HFF-Myc (cell line): Measurements from ENCODE around the gene SIK1.
"Not testable (repeated sequence)": the region's sequence is repeated elsewhere in the genome, so short reads cannot be mapped to it uniquely, and the experiment has no call there.

Experiments used
- DNase-seq: peaks from one replicate; pipeline ENCODE4 v3.0.0-alpha.2; 2011; ENCODE audit warnings: low read depth; ENCODE audit errors: extremely low read depth
- H3K4me3 ChIP-seq: replicated peaks from 2 replicates; pipeline ENCODE4 v1.5.1; 2011; ENCODE audit warnings: low read depth, mild to moderate bottlenecking, control low read depth, low read length
- CTCF ChIP-seq: IDR thresholded peaks from 2 replicates; pipeline ENCODE4 v1.5.1; 2012; ENCODE audit warnings: mild to moderate bottlenecking, low read depth, low read length, control low read depth; ENCODE audit errors: missing control alignments

The SIK1 gene

DNA sequence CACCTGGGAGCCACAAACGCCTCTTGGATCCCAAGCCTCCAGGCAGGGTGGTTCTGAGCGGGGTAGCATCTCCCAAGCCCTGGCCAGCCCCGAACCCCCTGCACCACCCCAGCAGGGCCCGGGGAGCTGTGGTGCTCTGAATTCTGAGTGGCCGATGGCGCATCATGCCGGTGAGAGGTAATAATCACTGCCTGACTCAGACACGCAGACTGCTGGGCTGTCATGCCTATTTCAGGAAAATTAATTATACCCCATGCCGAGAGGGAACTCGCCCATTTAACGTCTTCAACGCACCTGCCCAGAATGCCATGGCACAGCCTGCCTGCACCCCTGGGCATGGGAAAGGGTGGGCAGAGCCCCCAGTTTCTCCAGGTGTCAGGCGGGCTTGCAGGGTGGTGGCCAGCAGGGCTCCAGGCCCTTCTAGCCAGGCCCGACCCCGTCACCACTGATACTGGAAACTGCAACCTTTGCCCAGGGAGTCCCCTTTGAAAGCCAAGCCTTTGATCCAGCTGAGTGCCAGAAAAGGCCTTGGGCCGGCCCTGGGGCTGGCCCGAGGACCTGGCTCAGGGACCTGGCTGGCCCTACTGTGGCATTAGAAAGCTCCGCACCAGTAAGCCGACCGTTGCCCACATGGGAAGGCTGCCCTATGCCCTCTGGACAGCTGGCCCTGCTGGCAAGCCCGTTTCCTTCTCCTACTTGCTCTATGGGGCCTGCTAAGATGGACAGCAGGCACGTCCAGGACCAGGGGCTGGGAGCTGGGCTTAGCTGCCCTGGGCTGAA is 23.1 kb downstream of the SIK1 start:
- H3K4me3 ChIP-seq, DNase-seq: not testable (repeated sequence)

GRCh38 chr21:43401125-43401524 is 25.8 kb downstream of the SIK1 start:
- H3K4me3 ChIP-seq, DNase-seq: not testable (repeated sequence)

DNA sequence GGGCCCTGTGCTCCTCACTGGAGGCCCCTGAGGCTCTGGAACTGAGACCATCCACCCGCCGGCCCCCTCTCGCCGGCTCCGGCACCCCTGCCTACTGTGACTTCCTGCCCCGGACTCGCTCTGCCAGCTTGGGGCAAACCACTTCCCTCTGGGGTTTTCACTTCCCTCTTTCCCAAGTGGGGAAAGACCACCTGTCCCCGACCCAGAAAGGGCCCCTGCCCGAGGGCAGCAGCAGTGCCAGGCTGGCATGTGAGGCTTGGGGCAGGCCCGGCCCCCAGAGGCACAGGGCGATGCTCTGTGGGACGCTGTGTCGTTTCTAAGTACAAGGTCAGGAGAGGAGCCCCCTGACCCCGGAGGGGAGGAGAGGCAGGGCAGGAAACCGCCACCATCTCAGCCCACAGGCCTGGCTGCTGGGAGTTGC is 27.3 kb downstream of the SIK1 start:
- DNase-seq, H3K4me3 ChIP-seq: not testable (repeated sequence)

DNA sequence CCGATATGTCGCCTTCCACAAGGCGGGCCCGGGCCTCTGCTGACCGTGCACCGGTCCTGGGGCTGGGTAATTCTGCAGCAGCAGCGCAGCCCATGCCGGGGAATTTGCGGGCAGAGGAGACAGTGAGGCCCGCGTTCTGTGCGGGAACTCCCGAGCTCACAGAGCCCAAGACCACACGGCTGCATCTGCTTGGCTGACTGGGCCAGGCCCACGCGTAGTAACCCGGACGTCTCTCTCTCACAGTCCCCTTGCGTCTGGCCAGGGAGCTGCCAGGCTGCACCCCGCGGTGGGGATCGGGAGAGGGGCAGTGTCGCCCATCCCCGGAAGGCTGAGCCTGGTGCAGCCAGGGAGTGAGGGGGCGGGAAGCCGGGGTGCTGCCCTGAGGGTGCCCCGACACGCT is 27.8 kb downstream of the SIK1 start:
- not testable (repeated sequence) for H3K4me3 ChIP-seq, DNase-seq

DNA sequence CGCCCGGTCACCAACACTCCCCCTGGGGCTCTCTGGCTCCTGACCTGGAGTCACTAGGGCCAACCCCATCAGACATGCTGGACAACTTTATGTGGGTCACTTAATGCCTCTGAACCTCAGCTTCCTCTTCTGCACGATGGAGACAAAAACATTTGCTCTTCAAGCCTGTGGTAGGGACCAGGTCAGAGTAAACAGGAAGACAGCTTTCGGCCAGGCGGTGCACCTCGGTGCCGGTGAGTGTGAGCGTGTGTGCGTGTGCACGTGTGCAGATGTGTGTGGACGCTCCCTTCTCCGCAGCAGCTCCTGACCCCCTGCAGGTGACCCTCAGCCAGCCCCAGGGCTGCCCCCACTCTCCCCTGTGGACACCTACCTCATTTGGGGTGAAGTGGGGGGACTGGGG is 28.4 kb downstream of the SIK1 start:
- DNase-seq, H3K4me3 ChIP-seq: not testable (repeated sequence)

GRCh38 chr21:43398000-43398399 is 28.9 kb downstream of the SIK1 start:
- H3K4me3 ChIP-seq, DNase-seq: not testable (repeated sequence)

- H3K4me3 ChIP-seq, DNase-seq: not testable (repeated sequence)
These were observed 29.5 kb downstream of the SIK1 start for GRCh38 chr21:43397439-43397808.

DNA sequence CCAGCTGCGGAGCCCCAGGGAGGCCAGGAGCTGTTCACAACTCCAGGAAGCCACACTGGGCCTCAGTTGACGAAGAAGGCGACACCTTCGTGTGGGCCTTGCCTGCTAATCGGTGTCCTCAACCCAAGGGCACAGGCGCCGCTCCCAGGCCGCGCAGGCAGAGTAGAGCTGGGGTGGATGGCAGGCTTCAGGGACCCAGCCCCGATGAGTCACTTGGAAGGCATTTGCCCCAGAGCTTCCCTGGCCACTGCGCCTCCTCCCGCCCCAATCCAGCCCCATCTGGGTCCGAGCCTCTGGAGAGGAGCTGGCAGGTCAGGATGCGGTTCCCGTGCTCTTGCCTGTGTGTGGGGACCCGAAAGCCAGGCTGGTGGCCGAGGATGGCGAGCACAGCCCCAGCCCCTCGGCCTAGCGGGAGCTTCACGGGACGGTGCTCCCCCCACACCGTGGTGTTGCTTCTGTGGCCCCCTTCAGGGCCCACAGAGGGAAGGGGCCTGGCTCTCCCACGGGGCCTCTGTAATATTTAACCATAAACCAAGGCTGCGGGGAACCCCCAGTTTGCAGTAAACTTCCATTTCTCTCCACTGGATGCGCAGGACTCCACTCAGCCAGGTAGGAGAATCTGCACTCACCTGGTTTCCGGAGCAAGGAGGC is 30.0 kb downstream of the SIK1 start:
- H3K4me3 ChIP-seq, DNase-seq: not testable (repeated sequence)

DNA sequence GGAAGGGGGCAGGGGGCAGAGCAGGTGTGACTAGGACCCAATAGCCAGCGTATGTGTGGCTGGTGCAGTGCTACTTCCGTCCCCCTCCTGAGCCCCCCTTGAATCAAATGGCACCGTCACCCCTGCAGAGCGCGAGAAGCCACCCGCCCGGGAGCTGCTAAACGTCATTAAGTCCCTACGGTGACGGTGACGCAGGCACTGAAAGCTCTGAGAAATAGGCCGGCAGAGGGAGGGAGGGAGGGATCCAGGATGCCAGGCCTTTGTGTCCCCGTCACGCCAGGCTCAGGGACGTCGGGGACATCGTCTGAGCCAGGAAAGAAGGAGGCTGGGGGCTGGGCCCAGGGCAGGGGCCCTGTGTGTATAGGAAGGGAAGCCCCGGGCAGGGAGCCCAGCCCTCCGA is 43.6 kb downstream of the SIK1 start:
- not testable (repeated sequence) for H3K4me3 ChIP-seq, DNase-seq

- not testable (repeated sequence) for DNase-seq, H3K4me3 ChIP-seq
These were observed 44.0 kb downstream of the SIK1 start for GRCh38 chr21:43382902-43383301.

- not testable (repeated sequence) for DNase-seq, H3K4me3 ChIP-seq
These were observed 45.9 kb downstream of the SIK1 start for GRCh38 chr21:43380852-43381533.

- DNase-seq, H3K4me3 ChIP-seq: not testable (repeated sequence)
These were observed 46.6 kb downstream of the SIK1 start for GRCh38 chr21:43380337-43380736.

GRCh38 chr21:43379626-43380122 is 47.3 kb downstream of the SIK1 start:
- H3K4me3 ChIP-seq, DNase-seq: not testable (repeated sequence)

- TF ChIP-seq CTCF: no peak
- H3K4me3 ChIP-seq: no peak overlapping the region
- DNase-seq: no peak
These were observed 50.5 kb downstream of the SIK1 start for GRCh38 chr21:43376478-43376882.
